AML-193 (cell line): ENCODE measurements around the gene SYNC.
A peak's percentile ranks its signal among the peaks of the same experiment; 100 is the strongest.
"Not testable (repeated sequence)": the region's sequence is repeated elsewhere in the genome, so short reads cannot be mapped to it uniquely, and the experiment has no call there.

Experiments
- DNase-seq, 2 experiments: peaks; one replicate each; lab custom pipeline; 2025; lab: John Stamatoyannopoulos, UW

SYNC gene

DNA sequence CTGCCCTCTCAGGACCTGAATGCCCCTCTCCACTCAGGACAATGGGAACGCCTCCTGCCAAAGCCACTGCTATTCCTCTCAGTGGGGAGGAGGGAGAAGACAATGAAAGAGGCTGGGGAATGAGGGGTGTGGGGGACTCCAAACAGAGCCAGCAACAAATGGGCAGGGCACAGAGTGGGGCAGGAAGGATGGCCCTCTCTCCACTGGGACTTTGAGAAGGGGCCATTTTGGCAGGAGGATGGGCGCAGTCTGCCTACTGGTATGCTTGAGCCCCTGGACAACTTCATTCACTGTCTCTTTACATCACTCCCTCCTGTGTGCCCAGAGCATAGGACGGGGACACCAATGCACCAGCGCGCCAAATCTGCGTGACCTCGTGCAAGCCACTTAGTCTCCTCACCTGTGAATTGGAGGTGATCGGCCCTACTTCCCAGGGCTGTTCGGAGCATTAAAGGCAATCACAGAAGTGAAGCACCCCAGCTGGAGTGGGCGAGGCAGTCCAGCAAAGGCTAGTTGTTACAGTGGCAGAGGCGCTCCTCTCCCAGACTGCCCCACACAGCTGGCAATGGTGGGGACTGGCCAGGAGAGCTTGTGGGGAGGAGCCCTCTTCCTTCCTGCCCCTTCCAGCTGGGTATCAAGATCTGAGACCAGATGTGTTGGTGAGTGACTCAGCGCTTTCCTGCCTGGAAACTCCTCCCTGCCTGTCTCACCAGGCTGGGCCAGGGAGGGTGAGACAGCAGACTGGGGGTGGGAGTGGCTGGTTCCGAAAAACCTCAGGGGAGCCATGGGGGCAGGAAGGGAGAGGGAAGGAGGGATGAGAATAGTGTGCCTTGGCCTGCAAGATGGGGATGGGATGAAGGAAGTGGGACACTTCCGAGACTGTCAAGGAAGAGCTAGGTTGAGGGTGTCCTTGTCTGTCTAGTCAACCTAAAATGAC, 22.4 kb upstream of the SYNC start:
- DNase-seq: peak; percentile 43 to 63

DNA sequence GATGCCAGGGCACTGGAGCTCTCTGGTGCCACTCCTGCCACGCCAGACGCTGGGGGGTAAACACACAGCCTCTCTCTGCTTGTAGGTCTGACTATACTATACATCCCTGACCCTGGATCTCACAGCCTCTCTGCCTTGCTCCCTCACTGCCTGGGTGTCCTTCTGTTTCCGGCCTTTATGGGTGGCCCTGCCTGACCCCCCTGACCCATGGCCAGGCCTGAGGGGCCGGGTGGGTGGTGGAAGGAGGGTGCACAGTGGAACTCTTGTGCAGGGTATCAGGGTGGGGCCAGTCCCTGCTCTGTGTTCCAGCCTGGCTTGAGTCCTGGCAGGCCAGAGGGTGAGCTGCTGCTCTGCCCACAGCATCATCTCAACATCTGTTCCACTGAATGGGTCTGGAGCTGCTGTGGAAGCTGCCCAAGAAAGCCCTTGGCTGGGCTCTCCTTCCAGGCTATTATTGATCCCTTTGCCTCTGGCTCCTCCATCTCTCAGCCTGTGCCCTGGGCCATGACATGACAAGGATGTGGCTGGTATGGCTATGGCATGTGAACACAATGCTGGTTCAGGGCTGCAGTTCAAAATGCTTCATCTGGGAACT, 17.2 kb upstream of the SYNC start:
- no peak for DNase-seq

DNA sequence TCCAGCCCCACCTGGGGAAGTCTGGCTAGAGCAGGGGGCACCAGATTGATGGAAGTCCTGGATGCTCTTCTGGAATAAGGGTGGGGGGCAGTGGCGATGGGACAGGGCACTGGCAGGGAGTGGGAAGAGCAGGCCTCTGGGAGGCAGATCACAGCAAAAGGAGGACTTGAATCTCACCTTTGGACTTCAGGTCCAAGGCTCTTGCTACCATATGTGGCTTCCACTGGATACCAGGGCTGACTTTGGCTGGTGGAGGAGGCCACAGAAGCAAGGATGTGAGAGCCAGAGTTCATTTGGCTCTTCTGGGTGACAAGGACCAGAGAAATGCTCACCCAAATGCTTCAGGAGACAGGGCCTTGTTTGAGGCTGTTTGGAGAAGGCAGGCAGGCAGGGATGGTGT, 16.0 kb upstream of the SYNC start:
- DNase-seq: no peak

DNA sequence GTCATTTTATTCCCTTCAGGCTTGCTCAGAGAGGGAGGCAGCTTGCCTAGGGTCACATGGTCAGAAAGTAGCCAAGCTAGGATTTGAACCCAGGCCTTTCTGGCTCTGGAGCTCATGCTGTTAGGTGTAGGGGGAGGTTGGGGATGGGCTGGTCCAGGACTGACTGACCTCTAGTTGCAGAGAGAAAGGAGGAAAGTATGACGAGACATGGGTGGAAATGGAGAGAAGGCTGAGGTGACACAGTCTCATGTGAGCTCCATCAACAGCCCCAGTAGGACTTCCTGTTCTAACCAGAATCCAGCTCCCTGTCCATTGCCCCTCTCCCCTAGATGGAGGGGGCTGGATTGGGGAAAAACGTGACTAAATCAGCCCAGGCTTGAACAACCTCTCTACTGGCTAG, 15.5 kb upstream of the SYNC start:
- DNase-seq: no peak

DNA sequence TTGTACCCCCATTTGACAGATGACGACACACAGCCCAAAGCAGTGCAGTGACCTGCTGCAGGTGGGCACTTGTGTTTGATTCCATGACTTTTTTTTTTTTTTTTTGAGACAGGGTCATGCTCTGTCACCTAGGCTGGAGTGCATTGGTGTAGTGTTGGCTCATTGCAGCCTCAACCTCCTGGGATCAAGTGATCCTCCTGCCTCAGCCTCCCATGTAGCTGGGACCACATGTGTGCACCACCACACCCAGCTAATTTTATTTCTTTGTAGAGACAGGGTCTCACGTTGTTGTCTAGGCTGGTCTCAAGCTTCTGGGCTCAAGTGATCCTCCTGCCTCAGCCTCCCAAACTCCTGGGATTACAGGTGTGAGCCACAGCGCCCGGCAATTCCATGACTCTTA, 14.9 kb upstream of the SYNC start:
- no peak for DNase-seq

DNA sequence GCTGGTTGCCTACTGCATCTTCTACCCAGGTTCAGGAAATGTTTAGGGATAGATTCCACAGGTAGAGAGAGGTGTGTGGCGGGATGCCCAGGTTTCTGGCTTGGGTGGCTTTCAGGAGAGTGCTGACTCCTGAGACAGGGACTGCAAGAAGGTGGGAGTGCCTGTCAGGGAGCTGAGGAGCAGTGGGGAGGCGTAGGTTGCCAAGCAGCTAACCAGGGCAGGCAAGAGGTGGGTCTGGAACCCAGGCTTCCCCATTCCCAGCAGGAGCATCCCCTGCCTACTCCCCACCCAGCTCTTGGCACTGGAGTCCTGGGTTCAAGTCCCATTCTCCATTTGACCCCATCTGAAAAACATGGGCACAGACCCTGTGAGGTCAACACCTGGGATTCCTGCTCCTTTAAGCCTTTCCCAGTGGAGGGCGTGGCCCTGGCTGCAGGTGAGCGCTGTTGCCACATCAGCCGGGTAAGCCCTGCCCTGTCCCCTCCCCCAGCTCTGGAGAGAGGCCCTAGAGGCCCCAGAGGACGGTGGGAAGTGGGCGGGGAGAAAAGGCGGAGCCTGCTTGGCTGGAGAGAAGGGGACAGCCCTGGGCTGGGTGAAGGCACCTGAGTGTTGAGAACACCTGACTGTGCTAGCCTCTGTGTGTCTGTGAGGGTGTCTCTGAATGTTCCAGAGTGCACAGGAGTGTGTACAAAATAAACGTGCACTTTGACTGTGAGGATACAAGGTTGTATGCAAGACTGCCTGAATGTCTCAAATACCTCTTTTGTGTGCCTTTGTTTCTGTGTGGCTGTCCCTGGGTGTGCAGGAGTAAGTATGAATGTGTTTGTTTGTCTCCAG, 14.0 kb upstream of the SYNC start:
- no peak for DNase-seq

DNA sequence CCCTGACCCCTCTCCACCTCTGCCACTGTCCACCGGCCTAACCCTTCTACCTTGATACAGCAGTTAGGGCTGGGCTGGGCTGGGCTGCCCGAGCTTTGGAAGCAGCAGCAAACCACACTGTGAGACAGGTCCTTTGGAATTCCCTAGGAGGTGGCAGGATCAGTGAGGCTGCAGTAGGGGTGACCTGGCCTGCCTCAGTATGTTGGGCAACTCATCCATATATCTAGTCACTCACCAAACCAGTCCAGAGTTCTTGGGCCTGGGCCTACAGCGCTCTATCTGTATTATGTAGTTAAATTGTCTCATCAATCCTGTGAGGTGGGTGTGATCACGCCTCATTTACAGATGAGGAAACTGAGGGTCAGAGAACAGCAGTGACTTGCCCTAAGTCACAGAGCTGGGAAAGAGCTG, 13.3 kb upstream of the SYNC start:
- no peak for DNase-seq

DNA sequence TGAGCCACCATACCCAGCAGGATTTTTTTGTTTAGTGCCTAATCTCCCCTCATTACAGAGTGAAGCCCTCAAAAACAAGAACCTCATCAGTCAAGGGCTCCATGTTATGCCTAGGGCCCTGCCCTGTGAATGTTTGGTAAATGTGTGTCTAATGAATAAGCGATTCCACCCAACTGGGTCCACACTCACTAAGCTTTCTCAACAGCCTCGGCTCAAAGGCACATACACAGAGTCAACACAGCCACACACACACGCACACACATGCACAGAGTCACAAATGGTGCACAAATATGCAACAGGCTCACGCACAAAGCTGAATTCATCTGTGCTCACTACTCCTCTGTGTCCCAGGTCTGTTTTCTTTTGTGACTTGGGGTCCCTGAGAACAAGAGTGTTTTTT, 11.7 kb upstream of the SYNC start:
- DNase-seq: no peak

DNA sequence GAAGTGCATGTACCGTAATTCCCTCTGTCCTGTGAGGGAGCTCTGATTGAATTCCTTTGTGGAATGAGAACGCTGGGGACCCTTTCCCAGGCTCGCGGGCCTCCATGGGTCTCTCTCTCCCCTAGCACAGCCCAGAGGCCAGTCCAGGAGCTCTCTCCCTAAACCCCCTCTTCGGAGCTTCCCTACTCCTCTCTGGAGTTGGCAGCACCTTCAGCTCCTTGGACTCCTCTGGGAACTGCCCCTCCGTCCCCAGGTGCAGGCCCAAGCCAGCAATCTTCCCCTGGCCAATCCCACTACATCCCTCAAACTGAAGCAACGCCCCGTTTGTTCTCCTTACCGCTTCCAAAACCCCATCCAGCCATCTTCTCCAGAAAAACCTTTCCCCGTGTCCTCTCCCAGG, 10.5 kb upstream of the SYNC start:
- no peak for DNase-seq

DNA sequence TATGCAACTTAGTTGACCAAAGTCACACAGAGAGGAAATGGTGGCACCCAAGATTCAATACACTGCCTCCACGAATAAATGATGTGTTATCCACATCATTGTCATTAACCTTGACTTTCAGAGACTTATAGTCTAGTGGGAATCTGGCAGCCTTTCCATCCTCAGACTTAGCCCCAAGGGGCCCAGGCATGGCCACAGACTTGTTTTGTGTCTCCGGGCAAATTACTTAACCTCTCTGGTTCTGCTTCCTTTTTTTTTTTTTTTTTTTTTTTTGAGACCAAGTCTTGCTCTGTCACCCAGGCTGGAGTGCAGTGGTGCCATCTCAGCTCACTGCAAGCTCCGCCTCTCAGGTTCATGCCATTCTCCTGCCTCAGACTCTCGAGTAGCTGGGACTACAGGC, 8.7 kb upstream of the SYNC start:
- peak; percentile 6 to 13 for DNase-seq

DNA sequence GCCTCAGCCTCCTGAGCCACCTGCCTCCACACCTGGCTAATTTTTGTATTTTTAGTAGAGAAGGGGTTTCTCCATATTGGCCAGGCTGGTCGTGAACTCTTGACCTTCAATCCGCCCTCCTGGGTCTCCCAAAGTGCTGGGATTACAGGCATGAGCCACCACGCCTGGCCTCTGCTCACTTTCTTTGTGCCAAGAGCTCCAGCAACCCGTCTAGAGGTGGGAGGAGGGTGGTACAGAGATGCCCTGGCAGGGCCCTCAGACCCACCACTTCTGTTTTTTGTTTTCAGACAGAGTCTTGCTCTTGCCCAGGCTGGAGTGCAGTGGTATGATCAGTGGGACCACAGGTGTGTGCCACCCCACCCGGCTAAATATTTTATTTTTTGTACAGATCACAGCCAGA, 6.9 kb upstream of the SYNC start:
- DNase-seq: no peak

DNA sequence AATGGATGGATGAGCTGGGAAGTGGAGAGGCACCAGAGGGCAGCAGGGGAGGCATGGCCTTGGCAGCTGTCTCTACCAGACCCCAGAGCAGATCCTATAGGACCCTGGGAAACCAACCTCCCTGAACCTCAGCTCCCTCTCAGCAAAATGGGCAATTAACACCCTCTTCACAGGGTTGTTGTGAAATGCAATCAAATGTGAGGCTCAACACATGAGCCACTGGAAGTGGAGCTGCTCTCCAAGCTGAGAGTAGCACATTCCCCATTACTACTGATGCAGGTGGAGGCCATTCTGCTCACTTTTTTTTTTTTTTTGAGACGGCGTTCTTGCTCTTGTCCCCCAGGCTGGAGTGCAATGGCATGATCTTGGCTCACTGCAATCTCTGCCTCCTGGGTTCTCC, 6.5 kb upstream of the SYNC start:
- no peak for DNase-seq

DNA sequence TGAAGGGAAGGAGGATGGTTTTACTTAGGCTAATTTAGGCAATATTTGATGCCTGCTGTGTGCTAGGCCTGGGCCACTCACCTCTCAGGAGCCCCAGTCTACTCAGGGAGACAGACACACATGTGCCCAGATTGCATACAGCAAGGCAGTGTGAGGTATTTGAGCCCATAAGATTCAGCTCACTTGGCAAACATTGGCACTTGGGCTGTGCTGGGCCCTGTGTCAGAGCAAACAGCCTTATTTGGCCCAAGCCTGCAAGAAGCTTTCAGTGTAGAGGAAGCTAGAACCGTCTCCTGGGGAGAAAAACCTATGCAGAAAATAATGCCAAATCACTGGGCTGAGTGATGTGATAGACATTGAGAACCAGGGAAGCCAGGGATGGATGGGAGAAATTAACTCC, 3.9 kb upstream of the SYNC start:
- no peak for DNase-seq

DNA sequence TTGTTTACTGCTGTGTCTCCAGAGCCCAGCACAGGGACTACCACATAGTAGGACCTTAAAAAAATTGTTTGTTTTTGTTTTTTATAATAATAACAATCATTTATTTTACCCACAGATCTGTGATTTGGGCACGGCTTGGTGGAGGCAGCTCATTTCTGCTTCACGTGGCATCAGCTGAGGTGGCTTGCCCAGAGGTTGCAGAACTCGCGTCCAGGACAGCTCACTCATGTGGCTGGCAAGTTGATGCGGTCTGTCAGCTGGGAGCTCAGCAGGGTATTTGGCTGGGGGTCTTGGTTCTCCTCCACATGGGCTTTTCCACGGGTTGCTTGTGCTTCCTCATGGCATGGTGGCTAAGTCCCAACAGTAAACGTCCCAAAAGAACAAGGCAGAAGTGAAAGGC, 2.9 kb upstream of the SYNC start:
- no peak for DNase-seq

DNA sequence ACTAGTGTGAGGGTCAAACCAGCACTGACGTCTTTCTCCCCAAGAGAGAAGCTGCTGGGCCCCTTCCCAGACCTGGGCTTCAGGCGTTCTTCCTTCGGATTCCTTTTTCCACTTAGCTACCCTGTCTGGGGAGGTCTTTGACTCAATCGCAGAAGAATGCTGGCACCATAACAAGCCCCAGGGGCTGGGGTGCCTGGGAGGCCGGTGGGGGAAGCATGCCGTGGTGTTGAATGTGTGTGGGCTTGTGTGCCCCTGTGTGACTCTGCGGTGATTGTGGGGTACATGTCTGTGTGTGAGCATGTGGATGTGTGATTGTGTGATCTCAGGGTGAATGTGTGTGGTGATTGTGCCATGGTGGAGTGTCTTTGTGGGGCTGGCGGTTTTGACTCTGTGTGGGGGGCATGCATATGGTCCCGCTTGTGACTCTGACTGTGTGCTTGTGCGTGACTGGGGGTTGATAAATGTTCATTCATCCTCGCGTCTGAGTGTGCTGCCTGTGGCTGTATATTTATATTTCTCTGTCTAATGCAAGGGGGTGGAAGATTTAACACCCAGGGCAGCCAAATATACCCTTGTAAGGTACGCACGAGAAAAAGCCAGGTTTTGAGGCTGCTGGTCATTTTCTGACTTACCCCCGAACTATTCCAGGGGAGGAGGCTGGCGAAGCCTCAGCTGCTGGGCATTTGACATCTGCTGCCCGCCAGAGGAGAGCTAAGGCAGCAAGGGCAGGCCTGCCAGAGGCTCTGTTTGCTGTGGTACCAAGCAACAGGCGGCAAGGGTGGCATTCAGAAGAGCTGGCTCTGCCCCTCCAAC, 1.1 kb upstream of the SYNC start:
- DNase-seq: no peak

DNA sequence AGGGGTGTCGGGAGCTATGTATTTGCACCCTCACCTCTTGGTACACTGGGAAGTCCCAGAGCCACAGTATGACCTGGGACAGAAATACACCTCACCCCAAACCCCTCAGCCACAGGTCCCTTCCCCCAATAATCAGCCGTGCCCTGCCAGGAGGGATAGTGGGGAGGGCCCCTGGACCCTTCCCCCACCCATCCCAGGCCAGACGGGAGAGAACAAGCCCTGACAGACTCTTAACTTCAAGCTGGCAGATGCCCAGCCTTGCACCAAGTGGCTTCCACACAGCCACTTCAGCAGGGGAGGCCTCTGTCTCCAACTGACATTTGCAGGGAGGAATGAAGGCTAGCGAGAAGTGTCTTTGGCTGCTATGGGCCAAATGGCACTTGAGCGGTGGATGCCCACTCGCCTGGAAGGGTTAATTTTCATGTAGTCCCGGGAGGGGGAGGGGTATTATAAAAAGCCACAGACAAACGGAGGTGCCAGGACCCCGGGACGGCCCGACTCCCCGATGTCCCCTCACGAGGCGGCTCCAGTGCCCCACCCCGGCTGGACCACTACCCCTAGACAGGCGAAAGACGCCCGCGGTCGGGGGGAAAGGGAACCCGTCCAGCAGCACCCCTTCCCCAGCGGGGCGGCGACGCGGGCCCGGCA, 495 bp downstream of the SYNC start:
- no peak for DNase-seq

DNA sequence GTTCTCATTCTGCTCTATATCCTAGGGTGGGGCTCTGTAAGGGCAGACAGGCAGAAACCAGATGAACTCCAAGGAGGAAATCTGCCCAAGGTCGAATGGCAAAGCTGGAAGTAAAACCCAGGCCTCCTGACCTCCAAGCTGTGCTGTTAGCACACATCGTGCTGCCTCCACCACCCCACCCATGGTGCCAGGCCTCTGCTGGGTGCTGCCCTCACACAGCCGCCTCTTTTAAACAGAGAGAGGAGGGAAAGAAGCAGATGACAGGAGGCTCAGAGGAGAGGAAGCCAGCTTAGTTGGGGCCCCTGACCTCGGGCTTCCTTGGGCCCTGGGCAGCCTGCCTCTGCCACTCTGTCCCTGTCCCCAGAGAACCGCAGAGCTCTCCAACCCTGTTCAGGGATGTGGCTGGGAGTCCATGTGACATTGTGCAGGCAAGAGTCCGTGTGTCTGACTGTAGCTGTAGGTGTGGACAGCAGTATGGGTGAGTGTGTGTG, 1.1 kb downstream of the SYNC start:
- no peak for DNase-seq

DNA sequence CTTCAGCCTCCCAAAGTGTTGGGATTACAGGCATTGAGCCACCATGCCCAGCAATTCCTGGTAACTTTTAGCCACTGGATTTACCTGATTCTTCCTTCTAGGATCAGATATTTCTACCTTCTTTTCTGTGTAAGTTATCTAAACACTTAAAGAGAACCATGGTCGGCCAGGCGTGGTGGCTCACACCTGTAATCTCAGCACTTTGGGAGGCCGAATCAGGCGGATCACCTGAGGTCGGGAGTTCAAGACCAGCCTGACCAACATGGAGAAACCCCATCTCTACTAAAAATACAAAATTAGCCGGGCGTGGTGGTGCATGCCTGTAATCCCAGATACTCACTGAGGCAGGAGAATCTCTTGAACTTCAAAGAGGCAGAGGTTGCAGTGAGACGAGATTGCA, 5.6 kb downstream of the SYNC start:
- DNase-seq: not testable (repeated sequence)

DNA sequence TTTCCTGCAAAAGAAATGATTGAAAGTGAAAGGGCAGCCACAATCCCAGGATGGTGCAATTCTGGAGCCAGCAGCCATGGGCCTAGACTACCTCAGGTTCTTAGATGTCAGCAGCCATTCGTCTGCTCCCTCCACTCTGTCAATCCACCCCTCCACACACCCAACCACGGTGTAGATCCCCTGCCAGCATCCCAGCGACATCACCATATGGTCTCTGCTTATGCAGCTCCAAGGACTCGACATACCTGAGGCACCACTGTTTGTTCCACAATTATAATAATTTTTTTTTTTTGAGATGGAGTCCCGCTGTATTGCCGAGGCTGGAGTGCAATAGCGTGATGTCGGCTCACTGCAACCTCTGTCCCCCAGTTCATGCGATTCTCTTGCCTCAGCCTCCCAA, 6.5 kb downstream of the SYNC start:
- DNase-seq: no peak

DNA sequence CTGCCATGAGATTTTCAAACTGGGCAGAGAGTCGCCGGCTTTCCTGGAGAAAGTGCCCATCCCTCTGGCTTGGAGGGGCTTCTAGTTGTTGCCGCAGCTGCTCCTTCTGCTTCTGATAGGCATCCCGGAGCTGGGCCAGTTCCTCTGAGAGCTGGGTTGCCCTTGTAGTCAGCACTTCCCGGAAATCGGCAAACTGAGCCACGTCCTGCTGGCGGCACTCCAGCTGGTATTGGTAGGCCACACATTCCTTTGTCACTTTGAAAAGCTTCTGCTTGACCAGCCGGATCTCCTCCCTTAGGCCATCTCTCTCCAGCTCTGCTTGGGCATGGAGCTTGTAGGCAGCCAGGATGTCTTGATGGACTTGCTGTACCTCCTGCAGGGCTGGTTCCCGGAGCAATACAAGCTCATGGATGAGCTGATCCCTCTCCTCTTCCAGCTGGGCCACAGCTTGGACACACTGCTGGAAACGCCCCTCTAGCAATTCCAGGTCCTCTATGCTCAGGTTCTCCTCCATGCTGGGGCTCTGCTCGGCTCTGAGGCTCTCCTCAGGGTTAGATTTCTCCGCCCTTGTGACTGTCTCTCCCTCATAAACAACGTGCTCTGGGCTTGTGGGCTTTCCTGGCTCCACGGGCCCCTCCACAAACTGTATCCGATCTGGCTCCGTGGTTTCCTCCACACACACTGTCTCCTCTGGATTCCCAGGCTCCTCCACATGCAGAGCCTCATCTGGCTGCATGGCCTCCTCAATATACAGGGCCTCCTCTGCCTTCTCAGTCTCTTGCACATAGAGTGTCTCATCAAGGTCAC, 7.3 kb downstream of the SYNC start:
- no peak for DNase-seq
